CD4-positive, alpha-beta T cell (primary cell): Measurements from ENCODE around the gene SFT2D2. TPM values are rescaled to one million over a fixed set of nuclear protein-coding genes. Genes with fewer than 3 reads are reported as not detected.
A peak's percentile ranks its signal among the peaks of the same experiment; 100 is the strongest.

Experiments used
- ATAC-seq: fragments of 200-7000 bp; cut with Tn5 transposase; one replicate; pipeline ENCODE4 v1.10.0; 2022; ENCODE audit warnings: mild to moderate bottlenecking; ENCODE audit not compliant: poor library complexity
- CTCF ChIA-PET: fragments of 350-600 bp; sonication (Branson Sonifier 250); formaldehyde crosslinking; loops from one replicate; lab custom pipeline; 2021; ENCODE audit warnings: antibody characterized with exemption, inconsistent platforms; lab: Charles Lee
- POLR2A ChIA-PET: fragments of 350-600 bp; sonication (Branson Sonifier 250); formaldehyde crosslinking; loops from one replicate; lab custom pipeline; 2021; ENCODE audit warnings: antibody characterized with exemption, inconsistent platforms; lab: Charles Lee
- DNase-seq, 14 experiments: peaks; one replicate each; pipeline ENCODE4 v3.0.0-alpha.2; 2013 to 2020; ENCODE audit warnings: mixed read lengths in 2 of 14
- H3K27ac ChIP-seq, 2 donors: one replicate each; pipeline versions ENCODE4 v1.5.1 to v1.7.0; 2013; ENCODE audit warnings: low read length in 2 of 2, low read depth in 1 of 2, mild to moderate bottlenecking in 1 of 2
- H3K27me3 ChIP-seq, 2 experiments: 1 replicate in 1 of 2; 2 replicates in 1 of 2; pipeline versions ENCODE4 v1.6.1 to v1.7.0; 2013; ENCODE audit warnings: low read length in 2 of 2, control low read depth in 1 of 2, mild to moderate bottlenecking in 1 of 2, moderate library complexity in 1 of 2; ENCODE audit not compliant: insufficient read depth in 2 of 2, control insufficient read depth in 1 of 2
- H3K36me3 ChIP-seq: one replicate; pipeline ENCODE4 v1.6.1; 2013; ENCODE audit warnings: low read length, control low read depth; ENCODE audit not compliant: insufficient read depth
- H3K4me1 ChIP-seq: one replicate; pipeline ENCODE4 v1.6.1; 2013; ENCODE audit warnings: low read length, control low read depth; ENCODE audit not compliant: insufficient read depth
- H3K4me3 ChIP-seq: one replicate; pipeline ENCODE4 v1.5.1; 2013; ENCODE audit warnings: mild to moderate bottlenecking, low read length, moderate library complexity
- H3K9me3 ChIP-seq, 2 experiments: 1 replicate in 1 of 2; 2 replicates in 1 of 2; pipeline versions ENCODE4 v1.6.1 to v1.7.0; 2013; ENCODE audit warnings: low read length in 2 of 2, mild to moderate bottlenecking in 2 of 2, control low read depth in 1 of 2, moderate library complexity in 1 of 2; ENCODE audit not compliant: control insufficient read depth in 1 of 2, insufficient read depth in 1 of 2
- H3K27ac Mint-ChIP-seq: one replicate; pipeline ENCODE4 v1.8.0; 2020; ENCODE audit warnings: mixed read lengths
- H3K27me3 Mint-ChIP-seq: one replicate; pipeline ENCODE4 v1.8.0; 2021; ENCODE audit warnings: mixed read lengths
- H3K36me3 Mint-ChIP-seq: one replicate; pipeline ENCODE4 v1.8.0; 2021; ENCODE audit warnings: low read depth, mixed read lengths
- H3K4me1 Mint-ChIP-seq: one replicate; pipeline ENCODE4 v1.8.0; 2021; ENCODE audit warnings: low read depth, mixed read lengths
- H3K4me3 Mint-ChIP-seq: one replicate; pipeline ENCODE4 v1.8.0; 2020; ENCODE audit warnings: mild to moderate bottlenecking, mixed read lengths
- H3K9me3 Mint-ChIP-seq: one replicate; pipeline ENCODE4 v1.8.0; 2020; ENCODE audit warnings: mixed read lengths
- CTCF ChIP-seq: fragments of 200-600 bp; IDR thresholded peaks from one replicate; pipeline ENCODE4 v1.8.0; 2022; ENCODE audit warnings: antibody characterized with exemption, mild to moderate bottlenecking
- intact Hi-C, 2 experiments: fragments of 100-400 bp; cut with DNase I in 1 of 2; cut with micrococcal nuclease in 1 of 2; formaldehyde crosslinking; loops; one replicate each; pipeline versions ENCODE4 v1.15.1 to v1.9.0; 2023 to 2025; cut with DNase I, micrococcal nuclease
- total RNA-seq, 174 experiments: library from RNA in 2 of 174; stranded (reverse) in 2 of 174; gene quantifications; one replicate each; pipeline ENCODE4 v1.2.3 and lab custom pipeline; 2021 to 2026

SFT2D2 gene
- total RNA-seq, 2 experiments from 2014 or later: 47.0 to 51.7 TPM

GRCh38 chr1:168235937-168236336, 10.1 kb downstream of the SFT2D2 start:
- intact Hi-C loops: loop anchor here in 1 of 2 experiments (10.0 kb wide), 1 partner anchor 129 kb away; no protein-coding TSS in a partner anchor
- Histone ChIP-seq H3K27me3 (no peaks in the 10 kb centered on the region), H3K36me3 (peaks cover 87% of the 10 kb centered on the region), H3K9me3 (no peaks in the 10 kb centered on the region), H3K4me3 (no peak overlapping the region), H3K27ac (no peak overlapping the region), H3K4me1 (peaks cover 13% of the 10 kb centered on the region)
- ChIA-PET CTCF (interaction anchor here (0.7 to 2.4 kb wide), 9 partner anchors 10 to 173 kb away, joined by 3 to 21 read pairs (median 3); partner anchors contain the start of genes SFT2D2 and TIPRL), POLR2A (interaction anchor here (0.9 to 1.9 kb wide), 2 partner anchors 9 to 49 kb away, joined by 3 to 11 read pairs; partner anchors contain the start of gene SFT2D2)
- Mint-ChIP-seq H3K4me3 (no peak overlapping the region), H3K27me3 (no peaks in the 10 kb centered on the region), H3K36me3 (peaks cover 94% of the 10 kb centered on the region), H3K9me3 (no peaks in the 10 kb centered on the region), H3K4me1 (peaks cover 55% of the 10 kb centered on the region), H3K27ac (peak overlapping the region; percentile 58)
- ATAC-seq (no peak), DNase-seq (no peak)
- no peak for TF ChIP-seq CTCF

- Histone ChIP-seq H3K36me3 (peaks cover 85% of the 10 kb centered on the region), H3K9me3 (no peaks in the 10 kb centered on the region), H3K27me3 (no peaks in the 10 kb centered on the region), H3K4me3 (no peak overlapping the region), H3K4me1 (peaks cover 12% of the 10 kb centered on the region), H3K27ac (no peak overlapping the region)
- Mint-ChIP-seq H3K36me3 (peaks cover 96% of the 10 kb centered on the region), H3K27me3 (no peaks in the 10 kb centered on the region), H3K9me3 (no peaks in the 10 kb centered on the region), H3K4me3 (no peak overlapping the region), H3K27ac (peak overlapping the region; percentile 58), H3K4me1 (peaks cover 46% of the 10 kb centered on the region)
- ChIA-PET CTCF (no interaction called here), POLR2A (interaction anchor here (3.3 kb wide), 1 partner anchor 10 kb away, joined by 10 read pairs; the partner anchor contains the start of gene SFT2D2)
- TF ChIP-seq CTCF: no peak
- intact Hi-C loops: loop anchor here in 1 of 2 experiments (10.0 kb wide), 1 partner anchor 128 kb away; no protein-coding TSS in a partner anchor
- ATAC-seq (no peak), DNase-seq (no peak)
Observed at GRCh38 chr1:168236836-168237611, 11.2 kb downstream of the SFT2D2 start.

GRCh38 chr1:168243198-168243597, 17.4 kb downstream of the SFT2D2 start:
- no peak for TF ChIP-seq CTCF
- no peak for DNase-seq
- Histone ChIP-seq H3K36me3 (peaks cover 76% of the 10 kb centered on the region), H3K4me3 (no peak overlapping the region), H3K4me1 (peaks cover 11% of the 10 kb centered on the region), H3K27ac (no peak overlapping the region), H3K9me3 (no peaks in the 10 kb centered on the region), H3K27me3 (no peaks in the 10 kb centered on the region)
- POLR2A ChIA-PET: no interaction called here
- Mint-ChIP-seq H3K4me1 (peaks cover 37% of the 10 kb centered on the region), H3K27me3 (no peaks in the 10 kb centered on the region), H3K36me3 (peaks cover 98% of the 10 kb centered on the region), H3K9me3 (no peaks in the 10 kb centered on the region), H3K4me3 (no peak overlapping the region), H3K27ac (no peak overlapping the region)
- ATAC-seq: no peak
- intact Hi-C loops: no loop called here
- CTCF ChIA-PET: no interaction called here
